Natural killer cell (primary cell): ENCODE data around the gene BNIP2. TPM values are rescaled to one million over a fixed set of nuclear protein-coding genes. Genes with fewer than 3 reads are reported as not detected.

ENCODE experiments used
- ATAC-seq, 3 donors: fragments of 150-1000 bp in 2 of 3; fragments of 200-7000 bp in 1 of 3; cut with Tn5 transposase; 1 replicate in 1 of 3; 2 replicates in 2 of 3; pipeline ENCODE4 v1.10.0; 2021; ENCODE audit warnings: mild to moderate bottlenecking in 2 of 3, moderate library complexity in 2 of 3
- DNase-seq, 2 donors: peaks; one replicate each; pipeline versions ENCODE4 v3.0.0 to v3.0.0-alpha.2; 2013 to 2021; ENCODE audit warnings: mixed read lengths in 1 of 2
- H3K27ac ChIP-seq: one replicate; pipeline ENCODE4 v1.5.1; 2013; ENCODE audit warnings: mild to moderate bottlenecking, low read length
- H3K27me3 ChIP-seq: one replicate; pipeline ENCODE4 v1.6.1; 2013; ENCODE audit warnings: low read length; ENCODE audit not compliant: control insufficient read depth, insufficient read depth
- H3K36me3 ChIP-seq: one replicate; pipeline ENCODE4 v1.6.1; 2013; ENCODE audit warnings: low read length; ENCODE audit not compliant: control insufficient read depth, insufficient read depth
- H3K4me1 ChIP-seq: one replicate; pipeline ENCODE4 v1.6.1; 2013; ENCODE audit warnings: low read length; ENCODE audit not compliant: control insufficient read depth, insufficient read depth
- H3K4me3 ChIP-seq: one replicate; pipeline ENCODE4 v1.5.1; 2013; ENCODE audit warnings: low read length
- H3K9me3 ChIP-seq: one replicate; pipeline ENCODE4 v1.6.1; 2013; ENCODE audit warnings: low read length; ENCODE audit not compliant: control insufficient read depth, insufficient read depth
- H3K27ac Mint-ChIP-seq, 2 donors: one replicate each; pipeline ENCODE4 v1.8.0; 2022; ENCODE audit warnings: mild to moderate bottlenecking in 2 of 2, mixed read lengths in 2 of 2, moderate library complexity in 1 of 2
- H3K27me3 Mint-ChIP-seq, 2 donors: one replicate each; pipeline ENCODE4 v1.8.0; 2022; ENCODE audit warnings: low read depth in 2 of 2, mixed read lengths in 2 of 2
- H3K36me3 Mint-ChIP-seq: one replicate; pipeline ENCODE4 v1.8.0; 2022; ENCODE audit warnings: mixed read lengths
- H3K4me1 Mint-ChIP-seq, 2 donors: one replicate each; pipeline ENCODE4 v1.8.0; 2022; ENCODE audit warnings: mixed read lengths in 2 of 2
- H3K4me3 Mint-ChIP-seq: one replicate; pipeline ENCODE4 v1.8.0; 2022; ENCODE audit warnings: mild to moderate bottlenecking, moderate library complexity, mixed read lengths
- H3K9me3 Mint-ChIP-seq, 2 donors: one replicate each; pipeline ENCODE4 v1.8.0; 2022; ENCODE audit warnings: mixed read lengths in 2 of 2
- CTCF ChIP-seq: fragments of 200-600 bp; IDR thresholded peaks from one replicate; pipeline ENCODE4 v1.8.0; 2022; ENCODE audit warnings: antibody characterized with exemption
- WGBS: methylation state at CpG from one replicate; pipeline ENCODE4 v1.1.7; 2013; ENCODE audit warnings: missing lambda C conversion rate; ENCODE audit not compliant: insufficient coverage; 5-methylcytosine and 5-hydroxymethylcytosine counted together
- intact Hi-C: fragments of 100-400 bp; cut with micrococcal nuclease; formaldehyde crosslinking; loops from one replicate; pipeline ENCODE4 v1.14.2; 2022
- total RNA-seq, 4 donors: library from RNA; stranded (reverse); fragments of 120-200 nt in 1 of 4; gene quantifications; one replicate each; pipeline versions ENCODE4 v1.2.3 to v1.2.4, GENCODE V29; 2013 to 2022

Gene BNIP2
- total RNA-seq, 3 donors from 2014 or later (not counting 1 experiment from before 2014, with no cell fraction given) = 103 to 118 (median 105) TPM

- Histone ChIP-seq H3K36me3 (no peaks in the 10 kb centered on the region), H3K4me3 (no peak overlapping the region), H3K9me3 (no peaks in the 10 kb centered on the region), H3K4me1 (no peaks in the 10 kb centered on the region), H3K27ac (no peak overlapping the region), H3K27me3 (no peaks in the 10 kb centered on the region)
- no peak for TF ChIP-seq CTCF
- Mint-ChIP-seq H3K4me3 (no peak overlapping the region), H3K27me3 (peaks cover 22 to 41% of the 10 kb centered on the region in 2 donors), H3K9me3 (no peaks in the 10 kb centered on the region), H3K36me3 (no peaks in the 10 kb centered on the region), H3K27ac (no peak overlapping the region), H3K4me1 (no peaks in the 10 kb centered on the region)
- 83% methylated on average over 5 of the region's 6 CpGs for WGBS
- intact Hi-C loops = no loop called here
- DNase-seq = no peak
- ATAC-seq = no peak
Observed at GRCh38 chr15:59703979-59704796, 15.1 kb upstream of the BNIP2 start.

GRCh38 chr15:59702351-59702750 lies 13.2 kb upstream of the BNIP2 start:
- Mint-ChIP-seq H3K4me3 (no peak overlapping the region), H3K36me3 (no peaks in the 10 kb centered on the region), H3K27ac (no peak overlapping the region), H3K4me1 (no peaks in the 10 kb centered on the region), H3K9me3 (no peaks in the 10 kb centered on the region), H3K27me3 (peaks cover 26 to 34% of the 10 kb centered on the region in 2 donors)
- no peaks in the 10 kb centered on the region for H3K9me3 ChIP-seq
- DNase-seq (no peak), ATAC-seq (no peak)
- H3K27ac ChIP-seq = no peak overlapping the region
- no peak overlapping the region for H3K4me3 ChIP-seq
- H3K4me1 ChIP-seq = no peaks in the 10 kb centered on the region
- intact Hi-C loops = no loop called here
- no peak for TF ChIP-seq CTCF
- H3K27me3 ChIP-seq = no peaks in the 10 kb centered on the region
- no peaks in the 10 kb centered on the region for H3K36me3 ChIP-seq

- Histone ChIP-seq H3K27me3 (no peaks in the 10 kb centered on the region), H3K27ac (no peak overlapping the region), H3K9me3 (no peaks in the 10 kb centered on the region), H3K4me1 (no peaks in the 10 kb centered on the region), H3K4me3 (no peak overlapping the region), H3K36me3 (no peaks in the 10 kb centered on the region)
- Mint-ChIP-seq H3K27me3 (peaks cover 22 to 30% of the 10 kb centered on the region in 2 donors), H3K4me3 (no peak overlapping the region), H3K27ac (no peak overlapping the region), H3K36me3 (no peaks in the 10 kb centered on the region), H3K9me3 (no peaks in the 10 kb centered on the region), H3K4me1 (no peaks in the 10 kb centered on the region)
- ATAC-seq (no peak), DNase-seq (no peak)
- intact Hi-C loops = no loop called here
- WGBS = 95% methylated on average over 4 of the region's 4 CpGs
- TF ChIP-seq CTCF = no peak
Observed at GRCh38 chr15:59701880-59702279, 12.8 kb upstream of the BNIP2 start.
